Gastrocnemius medialis (tissue), 4 donors: ENCODE data around the gene DHX36. TPM values are rescaled to one million over a fixed set of nuclear protein-coding genes. Genes with fewer than 3 reads are reported as not detected.

Source experiments
- ATAC-seq, 2 donors: fragments of 150-250 bp; one replicate each; pipeline ENCODE4 v1.9.1; 2016
- DNase-seq, 2 donors: peaks; one replicate each; pipeline ENCODE4 v3.0.0-alpha.2; 2019
- H3K27ac ChIP-seq, 4 donors: fragments of 200-600 bp; sonication (generic); 1 replicate in 1 of 4; 2 replicates in 3 of 4; pipeline ENCODE4 v1.5.1; 2016 to 2018; ENCODE audit warnings: mild to moderate bottlenecking in 2 of 4, moderate library complexity in 1 of 4
- H3K27me3 ChIP-seq, 3 donors: fragments of 200-600 bp; sonication (generic) in 2 of 3; 1 replicate in 1 of 3; 2 replicates in 2 of 3; pipeline versions ENCODE4 v1.5.1 to v1.6.0; 2016 to 2019; ENCODE audit warnings: mild to moderate bottlenecking in 1 of 3, moderate library complexity in 1 of 3
- H3K36me3 ChIP-seq, 2 donors: fragments of 200-600 bp; sonication (generic) in 1 of 2; one replicate each; pipeline ENCODE4 v1.5.1; 2017 to 2018
- H3K4me1 ChIP-seq, 2 donors: fragments of 200-600 bp; sonication (generic) in 1 of 2; one replicate each; pipeline ENCODE4 v1.5.1; 2016 to 2017; ENCODE audit warnings: mild to moderate bottlenecking in 2 of 2
- H3K4me3 ChIP-seq, 4 donors: fragments of 200-600 bp; sonication (generic) in 3 of 4; 1 replicate in 1 of 4; 2 replicates in 3 of 4; pipeline ENCODE4 v1.5.1; 2016 to 2019; ENCODE audit warnings: mild to moderate bottlenecking in 2 of 4
- H3K9me3 ChIP-seq, 3 donors: fragments of 200-600 bp; sonication (generic) in 2 of 3; 1 replicate in 1 of 3; 2 replicates in 2 of 3; pipeline ENCODE4 v1.5.1; 2016 to 2019
- CTCF ChIP-seq, 5 experiments: fragments of 450-650 bp in 3 of 5; fragments of 200-600 bp in 2 of 5; sonication (generic) in 2 of 5; IDR thresholded peaks in 4 of 5; conservative IDR thresholded peaks in 1 of 5; 1 replicate in 4 of 5; 2 replicates in 1 of 5; pipeline ENCODE4 v1.5.1; 2016 to 2019; ENCODE audit warnings: antibody characterized with exemption in 5 of 5, mild to moderate bottlenecking in 3 of 5, moderate library complexity in 3 of 5
- POLR2A ChIP-seq, 2 donors: fragments of 450-650 bp; IDR thresholded peaks; one replicate each; pipeline ENCODE4 v1.6.1; 2017; ENCODE audit warnings: antibody characterized with exemption in 2 of 2, mild to moderate bottlenecking in 2 of 2, moderate library complexity in 2 of 2
- in situ Hi-C, 4 donors: fragments of 200-750 bp; cut with MboI; loops; one replicate each; pipeline versions ENCODE4 v1.15.0 to v1.8.0; 2017; ENCODE audit warnings: low sequenced_read_pairs in 4 of 4
- intact Hi-C: fragments of 100-400 bp; cut with DNase I; formaldehyde crosslinking; loops from one replicate; pipeline ENCODE4 v1.15.1; 2023; ENCODE audit warnings: low total_unique reads
- total RNA-seq, 4 donors: library from RNA; depleted of rRNA; stranded (reverse); fragments of >200 nt; gene quantifications; one replicate each; pipeline versions ENCODE4 v1.1.0 to v1.2.3, GENCODE V29; 2016

DHX36 gene
- total RNA-seq, 4 donors from 2014 or later = 59.0 to 211 (median 143) TPM

- no peak overlapping the region for H3K27ac ChIP-seq
- H3K27me3 ChIP-seq = no peaks in the 10 kb centered on the region
- ATAC-seq (no peak), DNase-seq (no peak)
- intact Hi-C loops (no loop called here), in situ Hi-C loops (no loop called here)
- H3K4me1 ChIP-seq = no peaks in the 10 kb centered on the region
- TF ChIP-seq POLR2A (IDR thresholded peaks at IDR 0.05) (no peak), CTCF (IDR thresholded peaks at IDR 0.05 in 4 of 5, conservative IDR thresholded peaks at IDR 0.05 in 1 of 5) (no peak)
- no peak overlapping the region for H3K4me3 ChIP-seq
- no peaks in the 10 kb centered on the region for H3K36me3 ChIP-seq
- no peaks in the 10 kb centered on the region for H3K9me3 ChIP-seq
Observed at GRCh38 chr3:154361099-154361498, 36.8 kb upstream of the DHX36 start.

GRCh38 chr3:154356009-154356408 is 31.7 kb upstream of the DHX36 start:
- in situ Hi-C loops (no loop called here), intact Hi-C loops (no loop called here)
- no peaks in the 10 kb centered on the region for H3K9me3 ChIP-seq
- no peaks in the 10 kb centered on the region for H3K4me1 ChIP-seq
- no peak overlapping the region for H3K4me3 ChIP-seq
- no peak for TF ChIP-seq POLR2A (IDR thresholded peaks at IDR 0.05)
- TF ChIP-seq CTCF (IDR thresholded peaks at IDR 0.05 in 4 of 5, conservative IDR thresholded peaks at IDR 0.05 in 1 of 5) = no peak
- H3K27ac ChIP-seq = no peak overlapping the region
- DNase-seq = no peak
- H3K36me3 ChIP-seq = no peaks in the 10 kb centered on the region
- no peak for ATAC-seq
- H3K27me3 ChIP-seq = no peaks in the 10 kb centered on the region

- Histone ChIP-seq H3K4me1 (no peaks in the 10 kb centered on the region), H3K27ac (no peak overlapping the region), H3K9me3 (no peaks in the 10 kb centered on the region), H3K4me3 (no peak overlapping the region), H3K27me3 (no peaks in the 10 kb centered on the region), H3K36me3 (no peaks in the 10 kb centered on the region)
- TF ChIP-seq CTCF (IDR thresholded peaks at IDR 0.05 in 4 of 5, conservative IDR thresholded peaks at IDR 0.05 in 1 of 5) = no peak
- no peak for TF ChIP-seq POLR2A (IDR thresholded peaks at IDR 0.05)
- in situ Hi-C loops (loop anchor here in 3 of 4 donors (25.0 kb wide), 2 partner anchors 988 to 1338 kb away; no protein-coding TSS in a partner anchor), intact Hi-C loops (no loop called here)
- ATAC-seq = no peak
- DNase-seq = no peak
Observed at GRCh38 chr3:154349223-154349622, 24.9 kb upstream of the DHX36 start.

- no peaks in the 10 kb centered on the region for H3K36me3 ChIP-seq
- TF ChIP-seq POLR2A (IDR thresholded peaks at IDR 0.05) (no peak), CTCF (IDR thresholded peaks at IDR 0.05 in 4 of 5, conservative IDR thresholded peaks at IDR 0.05 in 1 of 5) (no peak)
- H3K27ac ChIP-seq = no peak overlapping the region
- intact Hi-C loops = no loop called here
- in situ Hi-C loops = loop anchor here in 3 of 4 donors (25.0 kb wide), 2 partner anchors 992 to 1342 kb away; no protein-coding TSS in a partner anchor
- ATAC-seq (no peak), DNase-seq (no peak)
- H3K27me3 ChIP-seq = no peaks in the 10 kb centered on the region
- no peaks in the 10 kb centered on the region for H3K4me1 ChIP-seq
- H3K9me3 ChIP-seq = no peaks in the 10 kb centered on the region
- no peak overlapping the region for H3K4me3 ChIP-seq
Observed at GRCh38 chr3:154345422-154346122, 21.3 kb upstream of the DHX36 start.
